GM12878 (cell line): Measurements from ENCODE around the gene ARL17B.
"Not testable (repeated sequence)": the region's sequence is repeated elsewhere in the genome, so short reads cannot be mapped to it uniquely, and the experiment has no call there.

ENCODE experiments used
- CTCF ChIP-seq, 3 experiments: IDR thresholded peaks in 2 of 3; conservative IDR thresholded peaks in 1 of 3; 2 replicates each; pipeline ENCODE4 v1.5.1; 2011; ENCODE audit warnings: low read depth in 3 of 3, low read length in 3 of 3, mild to moderate bottlenecking in 3 of 3, control low read depth in 2 of 3, moderate library complexity in 2 of 3, inconsistent platforms in 1 of 3, mixed read lengths in 1 of 3; ENCODE audit not compliant: control insufficient read depth in 2 of 3, insufficient read depth in 1 of 3; ENCODE audit errors: extremely low read depth in 1 of 3
- EZH2 ChIP-seq: IDR thresholded peaks from 2 replicates; pipeline ENCODE4 v1.6.1; 2012; ENCODE audit warnings: low read depth, mild to moderate bottlenecking, control low read depth, inconsistent platforms, low read length, borderline replicate concordance; ENCODE audit not compliant: control insufficient read depth
- HDAC2 ChIP-seq: fragments of 200-600 bp; sonication (generic); IDR thresholded peaks from 2 replicates; pipeline ENCODE4 v1.6.1; 2017
- RCOR1 ChIP-seq: conservative IDR thresholded peaks from 2 replicates; pipeline ENCODE4 v1.6.1; 2012; ENCODE audit warnings: low read depth, low read length, improper control_type of control experiment
- REST ChIP-seq: IDR thresholded peaks from 2 replicates; pipeline ENCODE4 v1.6.1; 2012; ENCODE audit warnings: mild to moderate bottlenecking, low read depth, low read length
- TAF1 ChIP-seq: IDR thresholded peaks from 2 replicates; pipeline ENCODE4 v1.6.1; 2011; ENCODE audit warnings: mild to moderate bottlenecking, low read depth, low read length, borderline replicate concordance

GRCh38 chr17:46385491-46385890 lies 23.9 kb upstream of the ARL17B start:
- not testable (repeated sequence) for TF ChIP-seq TAF1; EZH2; REST; CTCF (IDR thresholded peaks at IDR 0.05 in 2 of 3, conservative IDR thresholded peaks at IDR 0.05 in 1 of 3; ENCODE audit: control insufficient read depth in 2 of 3, extremely low read depth in 1 of 3, insufficient read depth in 1 of 3, low read depth in 3 of 3, low read length in 3 of 3); HDAC2; RCOR1
